Coronary artery (tissue), 2 donors: ENCODE results near the gene MAGOH.

Experiments used
- DNase-seq: peaks from one replicate; pipeline ENCODE4 v3.0.0-alpha.2; 2017; ENCODE audit warnings: low spot score
- H3K27ac ChIP-seq, 2 donors: fragments of 200-600 bp; sonication (generic); one replicate each; pipeline ENCODE4 v1.5.1; 2016 to 2019
- H3K4me3 ChIP-seq: fragments of 200-600 bp; sonication (generic); 2 replicates; pipeline ENCODE4 v1.5.1; 2016; ENCODE audit warnings: mild to moderate bottlenecking, moderate library complexity
- CTCF ChIP-seq: fragments of 200-600 bp; sonication (generic); IDR thresholded peaks from one replicate; pipeline ENCODE4 v1.5.1; 2019; ENCODE audit warnings: antibody characterized with exemption

MAGOH gene

DNA sequence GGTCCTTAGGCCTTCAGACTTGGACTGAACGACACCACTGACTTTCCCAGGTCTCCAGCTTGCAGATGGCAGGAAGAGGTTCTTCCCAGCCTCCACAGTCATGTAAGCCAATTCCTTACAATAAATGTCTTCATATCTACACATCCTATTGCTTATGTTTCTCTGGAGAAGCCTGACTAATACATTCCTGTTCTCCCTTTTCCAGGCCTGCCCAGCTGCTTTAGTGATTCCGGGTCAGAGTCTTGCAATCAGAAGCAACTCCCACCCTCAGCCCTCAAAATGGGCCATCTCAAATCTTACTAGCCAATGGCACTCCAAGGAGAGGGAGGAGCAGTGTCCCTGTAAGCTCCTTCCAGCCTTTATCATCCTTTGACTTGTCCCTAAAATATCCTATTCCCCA is 58.1 kb downstream of the MAGOH start:
- H3K27ac ChIP-seq, result no peak overlapping the region
- no peak for DNase-seq
- no peak overlapping the region for H3K4me3 ChIP-seq
- TF ChIP-seq CTCF, result no peak
